UCSD-AML1 (cell line): Measurements from ENCODE around the gene DOK3.

Experiments used
- DNase-seq: peaks from one replicate; lab custom pipeline; 2025; ENCODE audit not compliant: unreplicated experiment; lab: John Stamatoyannopoulos, UW

Gene DOK3, protein sequence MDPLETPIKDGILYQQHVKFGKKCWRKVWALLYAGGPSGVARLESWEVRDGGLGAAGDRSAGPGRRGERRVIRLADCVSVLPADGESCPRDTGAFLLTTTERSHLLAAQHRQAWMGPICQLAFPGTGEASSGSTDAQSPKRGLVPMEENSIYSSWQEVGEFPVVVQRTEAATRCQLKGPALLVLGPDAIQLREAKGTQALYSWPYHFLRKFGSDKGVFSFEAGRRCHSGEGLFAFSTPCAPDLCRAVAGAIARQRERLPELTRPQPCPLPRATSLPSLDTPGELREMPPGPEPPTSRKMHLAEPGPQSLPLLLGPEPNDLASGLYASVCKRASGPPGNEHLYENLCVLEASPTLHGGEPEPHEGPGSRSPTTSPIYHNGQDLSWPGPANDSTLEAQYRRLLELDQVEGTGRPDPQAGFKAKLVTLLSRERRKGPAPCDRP

DNA sequence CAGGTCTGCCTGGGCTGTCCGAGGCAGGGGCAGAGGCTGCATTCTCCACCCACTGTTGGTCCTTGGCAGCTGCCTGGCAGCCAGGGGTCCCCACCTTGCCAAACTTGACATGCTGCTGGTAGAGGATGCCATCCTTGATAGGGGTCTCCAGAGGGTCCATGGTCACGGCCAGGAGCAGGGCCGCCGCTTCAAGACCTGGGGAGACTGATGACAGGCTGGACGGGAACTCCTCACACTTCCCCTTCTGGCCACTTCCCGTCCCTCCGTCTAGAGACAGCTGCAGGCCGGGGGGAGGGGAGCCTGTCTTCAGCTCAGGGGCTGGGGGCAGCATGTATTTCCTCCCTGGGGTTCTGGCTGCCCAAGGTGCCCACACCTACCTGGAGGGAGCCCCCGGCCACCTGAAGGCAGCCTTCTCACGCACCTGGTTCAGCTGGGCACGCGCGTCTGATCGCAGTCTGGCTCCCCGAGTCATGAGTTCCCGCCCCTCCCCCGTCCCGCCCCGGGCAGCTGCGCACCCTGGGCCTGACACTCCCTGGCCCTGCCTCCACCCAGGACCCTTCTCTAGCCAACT is at the start of gene DOK3:
Gene DOK3, minus strand, starts transcription at position 446 of the 571 bp plus-strand sequence. Its CDS starts 286 bp downstream, at position 160.
- peak; percentile 67 for DNase-seq

DNA sequence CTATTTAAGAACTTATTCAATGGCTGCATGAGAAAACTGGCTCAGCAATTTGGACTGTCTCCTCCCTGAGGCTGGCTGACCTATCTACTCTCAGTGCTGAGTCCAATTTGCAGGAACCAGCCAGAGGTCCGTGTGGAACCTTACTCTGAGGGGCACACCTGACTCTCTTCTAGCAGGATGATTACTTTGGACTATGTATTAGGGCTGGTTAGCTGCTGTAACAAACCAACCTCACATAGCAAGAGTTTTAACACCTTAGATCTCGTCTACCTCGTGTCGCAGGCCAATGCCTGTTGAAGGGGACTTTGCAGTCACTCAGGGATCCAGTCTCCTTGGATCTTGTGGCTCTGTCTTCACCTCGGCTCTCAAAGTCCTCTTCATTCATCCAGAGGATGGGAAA is 48.2 kb upstream of the DOK3 start:
- no peak for DNase-seq

GRCh38 chr5:177557041-177557647 is 47.5 kb upstream of the DOK3 start:
- DNase-seq, result no peak

DNA sequence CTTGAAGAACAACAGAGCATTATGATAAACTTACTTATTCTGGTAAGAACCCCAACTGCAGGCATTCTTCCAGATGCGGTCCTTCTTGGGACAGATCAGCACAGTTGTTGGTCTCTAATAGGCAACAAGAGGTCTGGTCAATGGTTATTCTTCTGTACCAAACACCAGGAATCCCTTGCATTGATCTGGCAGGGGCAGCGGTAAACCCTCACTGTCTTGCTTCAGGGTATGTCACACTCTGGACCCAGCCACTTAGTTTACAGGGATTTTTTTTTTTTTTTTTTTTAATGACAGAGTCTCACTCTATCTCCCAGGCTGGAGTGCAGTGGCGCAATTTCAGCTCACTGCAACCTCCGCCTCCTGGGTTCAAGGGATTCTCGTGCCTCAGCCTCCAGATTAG is 46.0 kb upstream of the DOK3 start:
- DNase-seq, result no peak

GRCh38 chr5:177555228-177555627 is 45.6 kb upstream of the DOK3 start:
- DNase-seq, result no peak

DNA sequence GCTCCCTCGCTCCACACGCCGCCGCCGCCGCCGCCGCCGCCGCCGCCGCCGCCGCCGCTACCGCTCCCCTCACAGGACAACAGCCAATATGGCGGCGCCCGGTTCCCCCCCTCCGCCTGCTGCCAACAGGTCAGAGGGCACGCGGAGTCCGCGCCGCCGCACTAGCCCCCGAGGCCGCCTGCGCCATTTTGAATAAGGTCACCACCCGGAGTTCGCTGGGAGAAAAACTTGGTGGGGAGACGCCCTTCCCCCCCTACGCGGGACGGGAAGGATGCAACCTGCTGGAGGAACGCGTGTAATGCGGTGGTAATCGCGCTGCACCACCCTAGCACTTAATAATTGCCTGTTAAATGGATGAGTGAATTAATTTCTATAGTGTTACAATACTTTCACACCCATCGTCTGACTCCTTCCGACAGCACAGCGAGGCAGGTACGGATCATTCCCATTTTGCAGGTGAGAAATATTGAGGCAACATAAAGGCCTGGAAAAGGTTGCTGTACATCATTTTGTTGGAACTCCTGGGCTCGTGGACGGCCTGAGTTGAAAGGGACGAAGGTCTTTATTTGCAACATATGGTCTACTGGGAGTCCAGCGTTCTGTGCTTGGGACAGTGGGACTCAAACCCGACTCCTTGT is 45.0 kb upstream of the DOK3 start, which contains the start of gene FAM193B:
Gene FAM193B, minus strand, starts transcription at position 90 of the 638 bp plus-strand sequence. CDS start 105 bp downstream, outside the sequence.
- peak; percentile 91 for DNase-seq

DNA sequence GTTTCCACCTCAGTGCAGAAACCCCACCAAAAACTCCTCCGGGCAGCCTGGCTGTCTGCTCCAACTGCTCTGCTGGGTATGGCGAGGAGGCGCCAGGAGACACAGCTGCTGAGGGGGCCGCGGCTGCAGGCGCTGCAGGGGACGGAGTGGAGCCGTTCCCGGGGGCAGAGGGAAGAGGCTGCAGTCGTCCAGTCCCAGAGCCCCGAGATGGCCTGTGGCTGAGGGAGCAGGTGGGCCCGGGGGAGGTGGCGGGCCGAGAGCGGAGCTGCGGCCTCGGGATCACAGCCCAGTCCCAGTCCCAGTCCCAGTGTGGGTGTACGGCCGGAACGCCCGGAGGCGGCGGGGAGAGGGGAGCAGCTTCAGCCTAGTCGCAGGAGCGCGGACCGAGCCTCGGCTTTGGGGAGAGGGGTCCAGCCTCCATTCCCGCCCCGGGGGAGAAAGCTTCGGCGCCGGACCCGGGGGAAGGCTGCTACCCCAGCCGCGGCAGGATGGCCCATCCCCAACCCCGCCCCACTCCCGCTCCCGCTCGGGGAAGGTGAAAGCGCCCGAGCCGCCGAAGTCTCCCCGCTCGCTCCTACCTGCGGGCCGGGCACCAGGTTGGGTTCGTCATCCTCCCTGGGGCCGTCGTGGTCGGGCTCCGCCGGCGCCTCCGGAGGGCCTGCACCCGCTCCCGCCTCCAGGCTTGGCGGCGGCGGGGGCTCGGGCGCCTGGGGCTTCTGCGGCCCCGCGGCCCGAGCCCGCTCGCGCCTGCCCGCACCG is 44.2 kb upstream of the DOK3 start:
- DNase-seq, result peak; percentile 31

GRCh38 chr5:177552839-177553455 is 43.3 kb upstream of the DOK3 start:
- DNase-seq, result no peak

DNA sequence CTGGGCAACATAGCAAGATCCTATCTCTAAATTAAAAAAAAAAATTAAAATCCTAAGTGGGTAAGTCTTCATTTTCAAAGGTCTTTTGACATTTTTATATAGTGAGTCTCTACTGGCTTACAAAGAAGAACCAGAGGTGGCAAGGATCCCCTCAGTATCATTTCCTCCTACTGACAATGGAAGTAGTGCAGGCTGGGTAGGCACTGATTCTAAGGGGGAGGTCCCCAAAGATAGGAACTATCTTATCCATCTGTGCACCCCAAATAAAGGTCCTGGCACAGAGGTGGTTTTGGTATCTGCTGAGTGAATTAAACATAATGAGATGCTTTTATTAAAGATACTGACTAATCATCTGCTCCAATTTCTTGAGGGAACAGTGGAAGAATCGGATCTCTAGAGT is 40.5 kb upstream of the DOK3 start:
- DNase-seq, result no peak

DNA sequence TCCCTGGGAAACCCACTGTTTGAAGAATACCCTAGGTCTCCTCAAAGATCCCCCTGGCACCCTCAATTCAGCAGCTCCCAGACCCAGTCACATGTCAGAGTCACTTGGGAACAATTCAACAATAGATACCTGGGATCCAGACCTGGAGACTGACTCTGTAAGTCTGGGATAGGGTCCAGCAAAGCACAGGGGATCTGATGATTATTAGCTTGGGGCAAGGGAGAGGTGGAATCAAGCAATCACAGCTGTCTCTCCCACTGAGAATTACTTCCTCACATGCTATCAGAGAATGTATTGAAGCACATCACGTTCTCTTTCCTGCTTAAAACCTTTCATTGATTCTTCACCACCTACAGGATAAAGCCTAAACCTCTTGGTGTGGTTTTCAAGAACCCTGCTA is 38.9 kb upstream of the DOK3 start:
- no peak for DNase-seq

DNA sequence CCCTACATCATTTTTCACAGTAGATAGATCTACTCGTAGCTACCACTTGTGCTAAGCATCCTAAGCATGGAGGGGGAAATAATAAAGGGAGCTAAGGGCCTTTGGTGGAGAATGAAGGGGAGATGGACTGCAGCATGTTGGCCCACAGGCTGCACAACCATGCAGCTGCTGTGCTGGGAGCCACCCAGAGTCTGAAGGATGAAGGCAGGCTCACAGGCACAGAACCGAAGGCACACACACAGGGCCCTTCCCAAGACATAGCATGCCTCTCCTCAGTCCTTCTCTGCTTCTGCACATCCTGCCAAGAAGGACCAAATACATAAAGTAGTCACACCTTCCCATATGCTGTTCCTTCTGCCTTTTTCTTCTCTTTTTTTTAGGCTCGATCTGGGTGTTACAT is 38.1 kb upstream of the DOK3 start:
- DNase-seq, result no peak

GRCh38 chr5:177546258-177546741 is 36.7 kb upstream of the DOK3 start:
- no peak for DNase-seq

GRCh38 chr5:177545487-177546257 is 36.0 kb upstream of the DOK3 start:
- DNase-seq, result no peak

- DNase-seq, result no peak
Measured at GRCh38 chr5:177542816-177543465, 33.3 kb upstream of the DOK3 start.

- DNase-seq, result no peak
Measured at GRCh38 chr5:177540438-177540837, 30.8 kb upstream of the DOK3 start.

- DNase-seq, result no peak
Measured at GRCh38 chr5:177539411-177539810, 29.8 kb upstream of the DOK3 start.

- no peak for DNase-seq
Measured at GRCh38 chr5:177538876-177539275, 29.2 kb upstream of the DOK3 start.

DNA sequence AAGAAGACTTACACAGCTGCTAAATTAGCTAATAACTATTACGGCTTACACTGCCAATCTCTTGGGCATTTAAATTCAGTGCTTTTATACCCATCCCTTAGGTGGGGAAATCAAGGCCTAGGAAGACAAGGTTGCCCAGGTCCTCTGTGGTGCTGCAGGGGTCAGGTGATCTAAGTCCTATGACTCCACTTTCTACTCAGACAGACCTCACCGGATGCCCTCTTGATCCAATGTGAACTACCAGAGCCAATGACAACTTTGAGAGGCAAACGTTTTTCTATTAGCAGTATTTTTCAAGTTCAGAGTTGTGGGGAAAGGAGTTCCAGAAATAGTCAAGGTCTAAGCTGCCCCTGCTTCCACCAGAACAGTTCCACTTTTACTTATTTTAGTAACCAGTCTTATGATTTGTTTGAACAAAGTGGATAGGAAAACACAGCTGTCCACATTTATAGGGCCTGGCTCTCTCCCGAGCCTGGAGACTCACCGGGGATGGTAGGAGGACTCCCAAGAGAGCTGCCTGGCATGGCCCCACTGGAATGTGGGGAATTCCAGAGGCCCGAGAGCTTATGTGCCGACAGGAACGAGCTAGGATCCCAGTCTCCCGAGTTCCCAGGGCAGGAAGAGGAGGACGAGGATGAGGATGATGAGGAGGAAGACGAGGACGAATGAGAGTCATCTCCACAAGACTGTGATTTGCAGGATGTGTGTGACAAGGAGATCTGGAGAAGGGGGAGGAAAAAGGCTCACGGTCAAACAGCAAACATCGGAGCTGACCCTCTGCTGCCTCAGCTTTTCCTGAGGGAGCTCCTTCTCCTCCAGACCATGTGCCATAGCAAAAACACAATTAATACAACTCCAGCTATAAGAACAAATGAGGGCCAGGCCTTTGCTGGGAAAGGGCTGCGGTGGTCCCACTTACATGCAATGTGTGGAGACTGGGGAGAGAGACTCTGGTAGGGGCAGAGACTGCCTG is 28.0 kb upstream of the DOK3 start:
- no peak for DNase-seq
